Nephron (organoid): Measurements from ENCODE around the gene OBSCN.
A peak's percentile ranks its signal among the peaks of the same experiment; 100 is the strongest.

Experiments
- H3K27ac Mint-ChIP-seq, 3 experiments: 2 replicates each; pipeline ENCODE4 v1.8.0; 2020; ENCODE audit warnings: mixed read lengths in 3 of 3, mild to moderate bottlenecking in 2 of 3, moderate library complexity in 1 of 3
- H3K27me3 Mint-ChIP-seq: 2 replicates; pipeline ENCODE4 v1.8.0; 2021; ENCODE audit warnings: low read depth, mild to moderate bottlenecking, moderate library complexity, mixed read lengths
- H3K36me3 Mint-ChIP-seq: 2 replicates; pipeline ENCODE4 v1.8.0; 2020; ENCODE audit warnings: low read depth, mixed read lengths
- H3K4me1 Mint-ChIP-seq: 2 replicates; pipeline ENCODE4 v1.8.0; 2020; ENCODE audit warnings: mixed read lengths
- H3K4me3 Mint-ChIP-seq, 3 experiments: 2 replicates each; pipeline ENCODE4 v1.8.0; 2020; ENCODE audit warnings: mild to moderate bottlenecking in 3 of 3, mixed read lengths in 3 of 3, moderate library complexity in 2 of 3
- H3K9me3 Mint-ChIP-seq: 2 replicates; pipeline ENCODE4 v1.8.0; 2020; ENCODE audit warnings: mixed read lengths
- CTCF ChIP-seq, 3 experiments: fragments of 200-600 bp; sonication (generic); IDR thresholded peaks; one replicate each; pipeline ENCODE4 v1.5.0; 2021; ENCODE audit warnings: antibody characterized with exemption in 3 of 3; ENCODE audit not compliant: unreplicated experiment in 3 of 3

OBSCN gene

GRCh38 chr1:228194921-228195812, 12.7 kb upstream of the OBSCN start:
- Mint-ChIP-seq H3K4me3 (no peak overlapping the region), H3K27me3 (no peaks in the 10 kb centered on the region), H3K27ac (no peak overlapping the region), H3K4me1 (no peaks in the 10 kb centered on the region), H3K9me3 (peaks cover 19% of the 10 kb centered on the region), H3K36me3 (peaks cover 24% of the 10 kb centered on the region)
- no peak for TF ChIP-seq CTCF (IDR thresholded peaks at IDR 0.05; ENCODE audit: unreplicated experiment in 3 of 3)

DNA sequence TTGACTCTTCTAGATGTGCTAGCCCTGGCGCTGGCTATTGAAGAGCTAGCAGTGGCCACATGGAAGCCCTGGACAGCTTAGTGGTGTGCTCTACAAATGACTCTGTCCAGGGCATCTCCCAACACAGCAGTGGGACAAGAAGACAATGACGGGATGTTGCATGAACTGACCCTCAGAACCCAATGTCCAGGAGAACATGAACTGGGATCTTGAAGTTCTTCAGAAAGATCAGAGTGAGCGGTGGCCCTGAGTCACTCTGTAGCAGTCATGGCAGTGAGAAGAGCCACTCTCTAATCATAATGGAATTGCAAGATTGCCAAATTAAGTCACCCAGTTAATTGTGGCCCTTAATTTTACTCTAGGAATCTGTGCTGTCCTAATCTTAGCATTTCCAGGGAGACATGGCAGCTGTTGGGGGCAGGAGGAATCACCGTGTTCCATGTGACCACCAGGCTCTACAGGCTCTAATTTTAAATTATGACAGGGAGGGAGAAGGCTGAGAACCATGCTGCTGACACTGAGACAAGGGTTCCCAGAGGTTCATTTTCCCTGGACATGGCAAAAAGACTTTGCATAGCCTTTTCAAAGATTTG, 10.2 kb upstream of the OBSCN start:
- Mint-ChIP-seq H3K9me3 (peaks cover 29% of the 10 kb centered on the region), H3K27ac (no peak overlapping the region), H3K36me3 (peaks cover 32% of the 10 kb centered on the region), H3K4me3 (no peak overlapping the region), H3K27me3 (no peaks in the 10 kb centered on the region), H3K4me1 (no peaks in the 10 kb centered on the region)
- no peak for TF ChIP-seq CTCF (IDR thresholded peaks at IDR 0.05; ENCODE audit: unreplicated experiment in 3 of 3)

DNA sequence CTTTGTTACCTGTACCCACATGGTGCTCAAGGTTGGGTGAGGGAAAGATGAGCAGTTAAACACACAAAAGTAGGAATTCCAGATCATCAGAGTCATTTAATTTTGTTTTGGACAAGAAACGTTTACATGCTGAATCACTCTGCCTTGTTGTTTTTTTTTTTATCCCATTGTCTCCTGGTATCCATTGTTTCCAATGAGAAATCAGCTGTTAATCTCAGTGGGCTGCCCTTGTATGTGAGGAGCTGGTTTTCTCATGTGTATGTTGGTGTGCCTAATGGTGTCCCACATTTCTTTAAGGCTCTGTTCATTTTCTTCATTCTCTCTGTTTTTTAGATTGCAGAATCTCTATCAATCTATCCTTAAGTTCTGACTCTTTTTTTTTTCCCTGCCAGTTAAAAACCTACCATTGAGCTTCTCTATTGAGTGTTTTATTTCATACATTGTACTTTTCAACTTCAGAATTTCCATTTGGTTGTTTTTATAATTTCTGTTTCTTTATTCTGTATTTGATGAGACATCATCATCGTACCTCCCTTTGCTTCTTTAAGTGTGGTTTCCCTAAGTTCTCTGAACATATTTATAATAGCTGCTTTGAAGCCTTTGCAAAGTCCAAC, 8.8 kb upstream of the OBSCN start:
- Mint-ChIP-seq H3K9me3 (peaks cover 29% of the 10 kb centered on the region), H3K36me3 (peaks cover 32% of the 10 kb centered on the region), H3K4me1 (no peaks in the 10 kb centered on the region), H3K27ac (no peak overlapping the region), H3K27me3 (no peaks in the 10 kb centered on the region), H3K4me3 (no peak overlapping the region)
- TF ChIP-seq CTCF (IDR thresholded peaks at IDR 0.05; ENCODE audit: unreplicated experiment in 3 of 3), result no peak

DNA sequence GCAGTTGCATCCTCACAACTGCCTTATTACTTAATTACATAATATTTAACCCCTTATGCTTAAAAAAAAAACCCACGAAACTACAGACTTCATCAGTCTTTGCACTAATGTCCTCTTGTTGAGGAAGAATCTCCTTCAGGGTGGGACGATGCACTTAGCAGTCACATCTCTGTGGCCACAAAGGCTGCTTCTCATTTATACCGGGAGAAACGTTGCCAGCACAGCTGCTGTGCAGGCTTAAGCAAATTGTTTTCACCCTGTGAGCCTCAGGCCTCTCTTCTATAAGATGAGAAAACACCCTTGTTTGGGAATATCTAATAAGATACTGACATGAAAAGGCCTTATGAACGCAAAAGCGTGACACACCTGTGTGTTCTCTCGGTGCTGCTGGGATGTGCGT, 2.9 kb upstream of the OBSCN start:
- TF ChIP-seq CTCF (IDR thresholded peaks at IDR 0.05; ENCODE audit: unreplicated experiment in 3 of 3), result no peak
- Mint-ChIP-seq H3K27ac (no peak overlapping the region), H3K4me3 (no peak overlapping the region), H3K9me3 (peaks cover 11% of the 10 kb centered on the region), H3K4me1 (peaks cover 17% of the 10 kb centered on the region), H3K36me3 (peaks cover 9% of the 10 kb centered on the region), H3K27me3 (peaks cover 3% of the 10 kb centered on the region)

DNA sequence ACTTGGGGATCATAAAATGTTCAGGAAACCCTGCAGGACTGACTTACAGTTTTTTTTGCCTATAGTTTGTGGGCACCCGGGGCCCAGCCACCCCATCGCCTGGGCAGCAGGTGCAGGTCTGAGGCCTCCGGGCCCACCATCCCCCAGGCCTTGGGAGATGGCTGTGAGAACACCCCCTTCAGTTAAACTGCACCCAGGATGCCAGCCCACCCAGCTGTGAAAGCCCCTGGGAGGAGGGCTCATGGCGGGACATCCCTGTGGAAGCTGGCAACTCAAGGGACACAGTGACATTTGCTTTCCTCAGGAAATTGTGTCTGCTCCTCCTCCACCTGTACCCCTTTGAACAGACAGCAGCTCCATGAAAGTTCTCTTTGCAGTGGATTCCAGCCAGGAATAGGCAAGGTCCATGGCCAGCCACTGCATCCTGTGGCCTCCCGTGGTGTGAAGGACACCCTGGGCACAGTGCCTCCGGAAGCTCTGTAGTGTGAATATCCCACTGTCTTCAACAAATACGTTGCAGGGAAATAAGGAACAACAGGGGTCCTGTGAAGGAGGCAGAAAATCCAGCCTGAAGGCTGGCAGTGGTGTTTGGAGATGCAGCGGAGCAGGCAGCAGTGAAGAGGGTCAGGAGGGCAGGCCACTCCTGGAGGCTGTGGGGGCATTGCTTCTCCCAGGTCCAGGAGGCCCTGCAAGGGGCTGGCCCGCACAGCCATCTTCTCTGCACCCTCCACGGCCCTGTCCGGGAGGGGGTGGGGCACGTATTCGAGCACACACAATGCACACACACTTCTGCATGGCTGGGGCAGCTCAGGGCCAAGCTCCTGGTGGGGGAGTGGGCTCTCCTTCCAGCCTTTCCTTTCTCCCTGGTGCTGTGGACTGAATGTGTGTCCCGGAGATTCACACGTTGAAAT, 2.1 kb upstream of the OBSCN start:
- H3K27ac Mint-ChIP-seq, result peak overlapping the region in 2 of 3 experiments; percentile 44
- H3K4me3 Mint-ChIP-seq, result peak overlapping the region in 2 of 3 experiments; percentile 14 to 15
- peaks cover 3% of the 10 kb centered on the region for H3K27me3 Mint-ChIP-seq
- peaks cover 6% of the 10 kb centered on the region for H3K36me3 Mint-ChIP-seq
- H3K9me3 Mint-ChIP-seq, result peaks cover 8% of the 10 kb centered on the region
- H3K4me1 Mint-ChIP-seq, result peaks cover 17% of the 10 kb centered on the region
- no peak for TF ChIP-seq CTCF (IDR thresholded peaks at IDR 0.05; ENCODE audit: unreplicated experiment in 3 of 3)
